Heart right ventricle (tissue), 16 donors: ENCODE data around the gene TAS2R41. TPM values are rescaled to one million over a fixed set of nuclear protein-coding genes. Genes with fewer than 3 reads are reported as not detected.
"Not testable (repeated sequence)": the region's sequence is repeated elsewhere in the genome, so short reads cannot be mapped to it uniquely, and the experiment has no call there.

Experiments
- ATAC-seq, 8 donors: fragments of 200-7000 bp; cut with Tn5 transposase; one replicate each; pipeline ENCODE4 v1.9.1; 2020; ENCODE audit warnings: mild to moderate bottlenecking in 8 of 8, moderate library complexity in 8 of 8, moderate number of reproducible peaks in 1 of 8
- DNase-seq, 2 donors: peaks; one replicate each; pipeline ENCODE4 v3.0.0-alpha.2; 2020
- H3K27ac ChIP-seq, 10 donors: fragments of 200-600 bp; sonication (generic) in 2 of 10; one replicate each; pipeline versions ENCODE4 v1.5.0 to v1.8.0; 2020 to 2022; ENCODE audit warnings: mild to moderate bottlenecking in 3 of 10
- H3K27me3 ChIP-seq, 7 donors: fragments of 200-600 bp; one replicate each; pipeline ENCODE4 v1.8.0; 2021 to 2022; ENCODE audit warnings: mild to moderate bottlenecking in 2 of 7
- H3K36me3 ChIP-seq, 9 donors: fragments of 200-600 bp; sonication (generic) in 1 of 9; one replicate each; pipeline versions ENCODE4 v1.5.0 to v1.8.0; 2020 to 2022; ENCODE audit warnings: mild to moderate bottlenecking in 2 of 9
- H3K4me1 ChIP-seq, 9 donors: fragments of 200-600 bp; sonication (generic) in 1 of 9; one replicate each; pipeline versions ENCODE4 v1.5.0 to v1.8.0; 2020 to 2022; ENCODE audit warnings: mild to moderate bottlenecking in 4 of 9
- H3K4me3 ChIP-seq, 10 donors: fragments of 200-600 bp; sonication (generic) in 2 of 10; one replicate each; pipeline versions ENCODE4 v1.5.0 to v1.8.0; 2020 to 2022; ENCODE audit warnings: mild to moderate bottlenecking in 7 of 10, moderate library complexity in 2 of 10
- H3K9me3 ChIP-seq, 11 donors: fragments of 200-600 bp in 10 of 11; sonication (generic) in 2 of 11; one replicate each; pipeline versions ENCODE4 v1.5.0 to v1.8.0; 2013 to 2022; ENCODE audit warnings: mild to moderate bottlenecking in 2 of 11, control low read depth in 1 of 11, moderate library complexity in 1 of 11
- WGBS, 2 donors: extraction: QIAGEN DNeasy Blood & Tissue Kit; methylation state at CpG; one replicate each; pipeline ENCODE4 v1.1.7; 2013; ENCODE audit warnings: inconsistent platforms in 1 of 2; 5-methylcytosine and 5-hydroxymethylcytosine counted together
- intact Hi-C, 10 donors: fragments of 100-400 bp; cut with DNase I; formaldehyde crosslinking; loops; one replicate each; pipeline versions ENCODE4 v1.11.1 to v1.14.2; 2022
- polyA plus RNA-seq, 2 donors: library from polyadenylated mRNA; stranded (reverse); fragments of 200-250 nt; gene quantifications; one replicate each; pipeline ENCODE4 v1.2.3, GENCODE V29; 2013
- total RNA-seq, 10 donors: library from RNA; stranded (reverse); fragmentation: NEBNext Ultra II Directional in 3 of 10; extraction: Animal tissue kit (Norgen Biotek cat#: 25700) in 3 of 10; gene quantifications; one replicate each; pipeline versions ENCODE4 v1.2.1 to v1.2.4, GENCODE V29; 2021 to 2023
- TF ChIP-seq, protein P1 (sequence below), 9 donors: fragments of 200-600 bp; sonication (generic) in 2 of 9; IDR thresholded peaks; one replicate each; pipeline versions ENCODE4 v1.5.0 to v1.8.0; 2021 to 2022; ENCODE audit warnings: antibody characterized with exemption in 9 of 9, mild to moderate bottlenecking in 5 of 9, moderate library complexity in 1 of 9
- donor health status: Arrhythmogenic right ventricular cardiomyopathy.
- donor health status: ischemic (EF 13 %, LVEDD 7.1; RV severe dilation, severe dysfunction).
- donor health status: healthy with polysubstance abuse.
- donor health status: DM: no; HTN: yes; CAD: no.
- donor health status: DM: no; HTN: no; CAD: no.
- donor health status: ischemic (EF 25% LVEDD 6.9; RV normal size, moderate dysfunction).
- donor health status: ischemic (EF 25% LVEDD 5.7; RV mildly dilated, moderate dysfunction).
- donor health status: healthy.
- donor health status: DM: yes; HTN: yes; CAD: no.
- donor health status: Ischemic cardiomyopathy.
- donor health status: ischemic (EF 35%, LVEDD 5.7; RV mildly dilated, moderate dysfunction).
- donor health status: nonischemic (EF 11% LVEDD 7.7; RV severe dilation, severe dysfunction).
- donor health status: DM: yes; HTN: yes; CAD: no.
- donor health status: PGD.
- donor health status: ischemic (EF 29% LVEDD 5.4; RV normal size, mild dysfunction).
- donor health status: nonischemic (EF 23%, LVEDD 6.1; RV moderate dilation, normal function).

The TAS2R41 gene
- total and polyA plus RNA-seq, 12 donors, result 0.40 TPM; not detected in 11

- no peak overlapping the region for H3K4me3 ChIP-seq
- H3K27me3 ChIP-seq, result no peaks in the 10 kb centered on the region
- H3K4me1 ChIP-seq, result peaks cover 0 to 27% (median 12%) of the 10 kb centered on the region in 9 donors
- WGBS, 2 donors, result 52 to 65% methylated on average over 4 of the region's 4 CpGs
- no peak for DNase-seq
- no peaks in the 10 kb centered on the region for H3K9me3 ChIP-seq
- TF ChIP-seq, protein P1, sequence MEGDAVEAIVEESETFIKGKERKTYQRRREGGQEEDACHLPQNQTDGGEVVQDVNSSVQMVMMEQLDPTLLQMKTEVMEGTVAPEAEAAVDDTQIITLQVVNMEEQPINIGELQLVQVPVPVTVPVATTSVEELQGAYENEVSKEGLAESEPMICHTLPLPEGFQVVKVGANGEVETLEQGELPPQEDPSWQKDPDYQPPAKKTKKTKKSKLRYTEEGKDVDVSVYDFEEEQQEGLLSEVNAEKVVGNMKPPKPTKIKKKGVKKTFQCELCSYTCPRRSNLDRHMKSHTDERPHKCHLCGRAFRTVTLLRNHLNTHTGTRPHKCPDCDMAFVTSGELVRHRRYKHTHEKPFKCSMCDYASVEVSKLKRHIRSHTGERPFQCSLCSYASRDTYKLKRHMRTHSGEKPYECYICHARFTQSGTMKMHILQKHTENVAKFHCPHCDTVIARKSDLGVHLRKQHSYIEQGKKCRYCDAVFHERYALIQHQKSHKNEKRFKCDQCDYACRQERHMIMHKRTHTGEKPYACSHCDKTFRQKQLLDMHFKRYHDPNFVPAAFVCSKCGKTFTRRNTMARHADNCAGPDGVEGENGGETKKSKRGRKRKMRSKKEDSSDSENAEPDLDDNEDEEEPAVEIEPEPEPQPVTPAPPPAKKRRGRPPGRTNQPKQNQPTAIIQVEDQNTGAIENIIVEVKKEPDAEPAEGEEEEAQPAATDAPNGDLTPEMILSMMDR (IDR thresholded peaks at IDR 0.05), result no peak
- no peaks in the 10 kb centered on the region for H3K36me3 ChIP-seq
- intact Hi-C loops, result no loop called here
- ATAC-seq, result no peak
- no peak overlapping the region for H3K27ac ChIP-seq
Observed at GRCh38 chr7:143518521-143518920, 40.8 kb downstream of the TAS2R41 start.

- no peaks in the 10 kb centered on the region for H3K9me3 ChIP-seq
- TF ChIP-seq, protein P1 (IDR thresholded peaks at IDR 0.05), result no peak
- H3K27me3 ChIP-seq, result no peaks in the 10 kb centered on the region
- no peak for ATAC-seq
- intact Hi-C loops, result no loop called here
- 86% methylated on average over 11 of the region's 11 CpGs for WGBS, 2 donors
- H3K27ac ChIP-seq, result peak overlapping the region in 3 of 10 donors; percentile 31 to 35 (median 32)
- H3K36me3 ChIP-seq, result no peaks in the 10 kb centered on the region
- no peak for DNase-seq
- no peak overlapping the region for H3K4me3 ChIP-seq
- H3K4me1 ChIP-seq, result peaks cover 0 to 27% (median 12%) of the 10 kb centered on the region in 9 donors
Observed at GRCh38 chr7:143518941-143519340, 41.3 kb downstream of the TAS2R41 start.

DNA sequence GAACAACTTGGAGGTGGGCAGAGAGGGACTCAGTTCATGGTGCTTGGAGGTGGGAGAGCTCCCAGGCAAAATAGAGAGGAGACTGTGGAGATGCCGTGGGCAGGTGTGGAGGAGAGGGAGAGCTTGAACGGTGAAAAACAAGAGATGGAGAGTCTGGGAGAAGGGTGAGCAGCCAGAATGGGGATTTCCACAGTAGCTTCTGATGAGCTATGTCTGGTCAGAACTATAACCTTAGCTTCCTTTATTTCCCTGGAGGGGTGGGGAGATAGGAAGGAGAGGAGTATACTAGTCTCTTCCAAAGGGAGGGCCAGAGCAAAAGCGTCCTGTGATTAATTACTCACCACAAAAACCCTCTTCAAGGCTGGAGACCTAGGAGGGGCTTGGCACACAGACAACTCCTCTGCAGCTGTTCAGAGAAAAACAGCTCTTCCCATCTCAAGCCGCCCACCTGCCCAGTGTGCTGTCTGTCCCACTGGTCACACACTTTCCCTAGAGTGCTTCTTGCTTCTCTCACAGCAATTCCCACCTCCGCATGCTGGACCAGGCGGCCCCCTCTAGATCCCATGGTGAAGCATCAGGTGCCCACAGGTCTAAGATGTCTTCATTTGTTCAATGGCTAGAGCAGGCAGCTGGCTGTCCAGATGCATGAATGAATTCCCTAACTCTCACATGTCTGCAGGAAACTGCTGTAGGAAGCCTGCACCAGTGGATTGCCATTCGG is 41.9 kb downstream of the TAS2R41 start:
- 52 to 58% methylated on average over 7 of the region's 7 CpGs for WGBS, 2 donors

DNA sequence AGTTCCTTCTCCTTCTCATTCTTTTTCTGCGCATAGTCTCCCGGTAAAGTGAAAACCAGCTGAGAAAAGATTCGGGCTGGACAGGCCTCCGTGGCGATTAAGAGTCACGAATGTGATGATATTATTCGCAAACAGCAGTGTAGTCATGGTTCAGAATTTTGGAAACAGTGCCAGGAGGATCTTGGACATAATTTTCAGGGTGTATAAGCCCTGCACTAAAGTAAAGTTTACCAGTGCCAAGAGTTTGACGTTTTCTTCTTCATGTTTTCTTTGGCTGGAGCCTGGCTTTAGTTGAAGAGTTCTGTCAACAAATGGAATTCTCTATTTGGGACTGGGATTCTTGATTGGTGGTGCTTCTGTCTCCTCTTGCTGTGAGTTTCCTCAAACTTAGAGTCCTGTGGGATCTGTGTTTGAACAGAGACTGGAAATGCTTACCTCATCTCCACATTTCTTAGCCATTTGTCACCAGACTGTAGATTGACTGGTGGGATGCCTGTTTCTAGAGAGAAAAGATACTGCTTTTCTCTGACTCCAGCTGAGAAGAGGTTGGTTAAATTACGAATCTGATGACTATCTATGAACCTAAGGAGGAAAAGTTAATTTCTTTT is 44.7 kb downstream of the TAS2R41 start:
- WGBS, 2 donors, result no CpG with 5 or more reads among the region's 9 CpGs
- DNase-seq, H3K27me3 ChIP-seq, intact Hi-C loops, H3K9me3 ChIP-seq, H3K4me3 ChIP-seq, H3K27ac ChIP-seq, H3K36me3 ChIP-seq: not testable (repeated sequence)
- ATAC-seq, result peak; percentile 76 to 95 (median 90)
- H3K4me1 ChIP-seq, result peaks cover 0 to 20% (median 12%) of the 10 kb centered on the region in 9 donors

More for the DNA sequence above, 41.9 kb downstream of the TAS2R41 start:
- TF ChIP-seq, protein P1 (IDR thresholded peaks at IDR 0.05), result no peak
- H3K4me1 ChIP-seq, result peaks cover 0 to 26% (median 12%) of the 10 kb centered on the region in 9 donors
- no peaks in the 10 kb centered on the region for H3K9me3 ChIP-seq
- ATAC-seq, result peak in 6 of 8 donors; percentile 32 to 83 (median 64)
- peak overlapping the region in 4 of 10 donors; percentile 21 to 35 (median 32) for H3K27ac ChIP-seq
- H3K4me3 ChIP-seq, result no peak overlapping the region
- intact Hi-C loops, result no loop called here
- H3K27me3 ChIP-seq, result no peaks in the 10 kb centered on the region
- DNase-seq, result peak in 1 of 2 donors; percentile 65
- H3K36me3 ChIP-seq, result no peaks in the 10 kb centered on the region

Other genes with a start within 250 kb of the TAS2R41 start
- gene GSTK1, start 214.4 kb upstream of the TAS2R41 start, total RNA-seq, result 100 to 1,000 TPM; 251 to 294 (median 269) TPM
- 100 to 1,000 TPM; 136 to 317 TPM for gene GSTK1, start 214.4 kb upstream of the TAS2R41 start, polyA plus RNA-seq
- 10 to 100 TPM in 7 of 10 donors, 1 to 10 TPM in 3; 5.4 to 14.2 (median 11.1) TPM for gene TMEM139, start 192.9 kb upstream of the TAS2R41 start, total RNA-seq
- 10 to 100 TPM in 1 of 2 donors, 1 to 10 TPM in 1; 2.6 to 18.0 TPM for gene TMEM139, start 192.9 kb upstream of the TAS2R41 start, polyA plus RNA-seq
- gene CASP2, start 189.5 kb upstream of the TAS2R41 start, total RNA-seq, result 10 to 100 TPM in 6 of 10 donors, 1 to 10 TPM in 4; 7.1 to 13.9 (median 10.2) TPM
- 1 to 10 TPM; 4.4 to 8.0 TPM for gene CASP2, start 189.5 kb upstream of the TAS2R41 start, polyA plus RNA-seq
- not detected for gene CLCN1, start 161.8 kb upstream of the TAS2R41 start, total RNA-seq
- under 1 TPM in 1 of 2 donors, not detected in 1; 0.01 TPM for gene CLCN1, start 161.8 kb upstream of the TAS2R41 start, polyA plus RNA-seq
- 1 to 10 TPM in 1 of 10 donors, under 1 TPM in 8, not detected in 1; 0.07 to 1.2 (median 0.39) TPM for gene FAM131B, start 115.2 kb upstream of the TAS2R41 start, total RNA-seq
- gene FAM131B, start 115.2 kb upstream of the TAS2R41 start, polyA plus RNA-seq, result under 1 TPM; 0.22 to 0.37 TPM
- 100 to 1,000 TPM in 2 of 10 donors, 10 to 100 TPM in 8; 48.5 to 148 (median 74.6) TPM for gene ZYX, start 96.5 kb upstream of the TAS2R41 start, total RNA-seq
- gene ZYX, start 96.5 kb upstream of the TAS2R41 start, polyA plus RNA-seq, result 100 to 1,000 TPM in 1 of 2 donors, 10 to 100 TPM in 1; 58.9 to 152 TPM
- under 1 TPM in 1 of 10 donors, not detected in 9; 0.39 TPM for gene EPHA1, start 69.0 kb upstream of the TAS2R41 start, total RNA-seq
- gene EPHA1, start 69.0 kb upstream of the TAS2R41 start, polyA plus RNA-seq, result under 1 TPM; 0.12 to 0.73 TPM
- gene TAS2R60, start 34.4 kb upstream of the TAS2R41 start, total RNA-seq, result not detected
- not detected for gene TAS2R60, start 34.4 kb upstream of the TAS2R41 start, polyA plus RNA-seq
- gene CTAGE15, start 93.9 kb downstream of the TAS2R41 start, total RNA-seq, result under 1 TPM in 2 of 10 donors, not detected in 8; 0.13 TPM
- under 1 TPM in 1 of 2 donors, not detected in 1; 0.01 TPM for gene CTAGE15, start 93.9 kb downstream of the TAS2R41 start, polyA plus RNA-seq
- 1 to 10 TPM in 1 of 10 donors, under 1 TPM in 9; 0.08 to 2.7 (median 0.35) TPM for gene TCAF2, start 143.1 kb downstream of the TAS2R41 start, total RNA-seq
- gene TCAF2, start 143.1 kb downstream of the TAS2R41 start, polyA plus RNA-seq, result under 1 TPM; 0.25 to 0.44 TPM